ENCODE results near the gene RBMS3.

Gene RBMS3

GRCh38 chr3:29922992-29923746 is 642.3 kb downstream of the RBMS3 start:
- no peak for DNase-seq

- DNase-seq = no peak
These were observed 644.1 kb downstream of the RBMS3 start for GRCh38 chr3:29924783-29925561.

GRCh38 chr3:29926378-29926777 is 645.5 kb downstream of the RBMS3 start:
- no peak for DNase-seq

- no peak for DNase-seq
These were observed 651.9 kb downstream of the RBMS3 start for GRCh38 chr3:29932696-29933325.

GRCh38 chr3:29933802-29934490 is 653.1 kb downstream of the RBMS3 start:
- DNase-seq = no peak

- no peak for DNase-seq
These were observed 653.9 kb downstream of the RBMS3 start for GRCh38 chr3:29934751-29935150.

- DNase-seq = no peak
These were observed 655.2 kb downstream of the RBMS3 start for GRCh38 chr3:29936054-29936453.

- no peak for DNase-seq
These were observed 655.9 kb downstream of the RBMS3 start for GRCh38 chr3:29936766-29937165.

GRCh38 chr3:29937185-29937584 is 656.3 kb downstream of the RBMS3 start:
- DNase-seq = no peak

- DNase-seq = no peak
These were observed 660.0 kb downstream of the RBMS3 start for GRCh38 chr3:29940759-29941323.

GRCh38 chr3:29942297-29942696 is 661.4 kb downstream of the RBMS3 start:
- no peak for DNase-seq

GRCh38 chr3:29949131-29949530 is 668.3 kb downstream of the RBMS3 start:
- DNase-seq = no peak

GRCh38 chr3:29949940-29950616 is 669.2 kb downstream of the RBMS3 start:
- no peak for DNase-seq

GRCh38 chr3:29952431-29952830 is 671.6 kb downstream of the RBMS3 start:
- no peak for DNase-seq

GRCh38 chr3:29955413-29955812 is 674.5 kb downstream of the RBMS3 start:
- DNase-seq = no peak

- DNase-seq = no peak
These were observed 677.9 kb downstream of the RBMS3 start for GRCh38 chr3:29958816-29959215.

GRCh38 chr3:29971895-29972294 is 691.0 kb downstream of the RBMS3 start:
- DNase-seq = no peak

- DNase-seq = no peak
These were observed 691.6 kb downstream of the RBMS3 start for GRCh38 chr3:29972320-29972993.

- no peak for DNase-seq
These were observed 692.9 kb downstream of the RBMS3 start for GRCh38 chr3:29973763-29974162.

- DNase-seq = no peak
These were observed 696.0 kb downstream of the RBMS3 start for GRCh38 chr3:29976871-29977270.

- DNase-seq = no peak
These were observed 696.5 kb downstream of the RBMS3 start for GRCh38 chr3:29977360-29977759.

GRCh38 chr3:29978036-29978435 is 697.2 kb downstream of the RBMS3 start:
- no peak for DNase-seq
